ENCODE results near the gene CLSTN1. TPM values are rescaled to one million over a fixed set of nuclear protein-coding genes. Genes with fewer than 3 reads are reported as not detected.

Gene CLSTN1
- total and polyA plus RNA-seq, 10 donors = 28.8 to 70.7 (median 60.5) TPM

- Histone ChIP-seq H3K4me1 (peaks cover 46 to 98% (median 82%) of the 10 kb centered on the region in 6 donors), H3K36me3 (peaks cover 0 to 30% (median 9%) of the 10 kb centered on the region in 6 donors), H3K27ac (peak overlapping the region; percentile 16 to 85 (median 72)), H3K4me3 (peak overlapping the region; percentile 43 to 81 (median 58)), H3K9me3 (no peaks in the 10 kb centered on the region), H3K27me3 (replicated peaks in 1 of 7) (peaks cover 0 to 10% (median 0%) of the 10 kb centered on the region in 7 donors)
- intact Hi-C loops (cut with DNase I; ENCODE audit: low total_unique reads) = no loop called here
- peak; percentile 79 for DNase-seq
- TF ChIP-seq CTCF (IDR thresholded peaks at IDR 0.05 in 8 of 11, conservative IDR thresholded peaks at IDR 0.05 in 3 of 11) (no peak), POLR2AphosphoS5 (IDR thresholded peaks at IDR 0.05) (no peak), POLR2A (IDR thresholded peaks at IDR 0.05) (no peak)
- WGBS, 5 donors = 19 to 37% (median 31%) methylated on average over 27 to 34 of the region's 34 CpGs
Observed at GRCh38 chr1:9687874-9688582, 135.7 kb downstream of the CLSTN1 start.

GRCh38 chr1:9687120-9687873 lies 136.5 kb downstream of the CLSTN1 start:
- Histone ChIP-seq H3K36me3 (peaks cover 0 to 28% (median 7%) of the 10 kb centered on the region in 6 donors), H3K4me3 (peak overlapping the region; percentile 43 to 81 (median 58)), H3K27me3 (replicated peaks in 1 of 7) (peaks cover 0 to 10% (median 0%) of the 10 kb centered on the region in 7 donors), H3K9me3 (no peaks in the 10 kb centered on the region), H3K4me1 (peaks cover 46 to 98% (median 84%) of the 10 kb centered on the region in 6 donors), H3K27ac (peak overlapping the region; percentile 16 to 85 (median 72))
- TF ChIP-seq POLR2AphosphoS5 (IDR thresholded peaks at IDR 0.05) (peak; percentile 16 to 60 (median 42)), CTCF (IDR thresholded peaks at IDR 0.05 in 8 of 11, conservative IDR thresholded peaks at IDR 0.05 in 3 of 11) (peak in 3 of 11 experiments; percentile 4 to 15 (median 9)), POLR2A (IDR thresholded peaks at IDR 0.05) (no peak)
- 1 to 3% (median 2%) methylated on average over 38 to 42 of the region's 42 CpGs for WGBS, 5 donors
- intact Hi-C loops (cut with DNase I; ENCODE audit: low total_unique reads) = no loop called here
- peak; percentile 87 for DNase-seq

GRCh38 chr1:9684801-9685200 lies 139.0 kb downstream of the CLSTN1 start:
- intact Hi-C loops (cut with DNase I; ENCODE audit: low total_unique reads) = no loop called here
- peak overlapping the region in 5 of 8 donors; percentile 6 to 85 (median 58) for H3K27ac ChIP-seq
- TF ChIP-seq CTCF (IDR thresholded peaks at IDR 0.05 in 8 of 11, conservative IDR thresholded peaks at IDR 0.05 in 3 of 11) (no peak), POLR2AphosphoS5 (IDR thresholded peaks at IDR 0.05) (no peak), POLR2A (IDR thresholded peaks at IDR 0.05) (no peak)
- peaks cover 36 to 98% (median 84%) of the 10 kb centered on the region in 6 donors for H3K4me1 ChIP-seq
- no peak for DNase-seq
- no peaks in the 10 kb centered on the region for H3K9me3 ChIP-seq
- H3K27me3 ChIP-seq (replicated peaks in 1 of 7) = peaks cover 0 to 9% (median 0%) of the 10 kb centered on the region in 7 donors
- H3K36me3 ChIP-seq = peaks cover 0 to 33% (median 0%) of the 10 kb centered on the region in 6 donors
- WGBS, 5 donors = 90 to 95% (median 93%) methylated on average over 1 of the region's 1 CpG
- H3K4me3 ChIP-seq = no peak overlapping the region

Measured in spleen (tissue), 11 donors.